Right kidney (tissue), 9 donors: ENCODE measurements around the gene PAPPA2.
"Not testable (repeated sequence)": the region's sequence is repeated elsewhere in the genome, so short reads cannot be mapped to it uniquely, and the experiment has no call there.

ENCODE experiments used
- DNase-seq: peaks from one replicate; pipeline ENCODE4 v3.0.0-alpha.2; 2016
- long read RNA-seq, 8 donors: transcript quantifications; one replicate each; lab custom pipeline, GENCODE V29; 2026

PAPPA2 gene, protein sequence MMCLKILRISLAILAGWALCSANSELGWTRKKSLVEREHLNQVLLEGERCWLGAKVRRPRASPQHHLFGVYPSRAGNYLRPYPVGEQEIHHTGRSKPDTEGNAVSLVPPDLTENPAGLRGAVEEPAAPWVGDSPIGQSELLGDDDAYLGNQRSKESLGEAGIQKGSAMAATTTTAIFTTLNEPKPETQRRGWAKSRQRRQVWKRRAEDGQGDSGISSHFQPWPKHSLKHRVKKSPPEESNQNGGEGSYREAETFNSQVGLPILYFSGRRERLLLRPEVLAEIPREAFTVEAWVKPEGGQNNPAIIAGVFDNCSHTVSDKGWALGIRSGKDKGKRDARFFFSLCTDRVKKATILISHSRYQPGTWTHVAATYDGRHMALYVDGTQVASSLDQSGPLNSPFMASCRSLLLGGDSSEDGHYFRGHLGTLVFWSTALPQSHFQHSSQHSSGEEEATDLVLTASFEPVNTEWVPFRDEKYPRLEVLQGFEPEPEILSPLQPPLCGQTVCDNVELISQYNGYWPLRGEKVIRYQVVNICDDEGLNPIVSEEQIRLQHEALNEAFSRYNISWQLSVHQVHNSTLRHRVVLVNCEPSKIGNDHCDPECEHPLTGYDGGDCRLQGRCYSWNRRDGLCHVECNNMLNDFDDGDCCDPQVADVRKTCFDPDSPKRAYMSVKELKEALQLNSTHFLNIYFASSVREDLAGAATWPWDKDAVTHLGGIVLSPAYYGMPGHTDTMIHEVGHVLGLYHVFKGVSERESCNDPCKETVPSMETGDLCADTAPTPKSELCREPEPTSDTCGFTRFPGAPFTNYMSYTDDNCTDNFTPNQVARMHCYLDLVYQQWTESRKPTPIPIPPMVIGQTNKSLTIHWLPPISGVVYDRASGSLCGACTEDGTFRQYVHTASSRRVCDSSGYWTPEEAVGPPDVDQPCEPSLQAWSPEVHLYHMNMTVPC (N-terminal part only)
- long read RNA-seq, donor 1, partial matches to known transcripts: 0 of 4 reads
- long read RNA-seq, donor 1, other reads (novel, unspliced or antisense): 0 of 4 reads
- long read RNA-seq, donor 2, partial matches to known transcripts: 0 of 4 reads
- long read RNA-seq, donor 2, other reads (novel, unspliced or antisense): 0 of 4 reads
- long read RNA-seq, donor 3, partial matches to known transcripts: 0 of 3 reads
- long read RNA-seq, donor 3, other reads (novel, unspliced or antisense): 0 of 3 reads
- long read RNA-seq, donor 4, partial matches to known transcripts: 6 of 9 reads
- long read RNA-seq, donor 4, other reads (novel, unspliced or antisense): 0 of 9 reads
- long read RNA-seq, donor 5, transcript PAPPA2-204 (2 exons, 580 nt): major isoform, 7 of 15 reads
- long read RNA-seq, donor 5, partial matches to known transcripts: 8 of 15 reads
- long read RNA-seq, donor 5, other reads (novel, unspliced or antisense): 0 of 15 reads
- long read RNA-seq, donor 6, transcript PAPPA2-204 (2 exons, 580 nt): major isoform, 14 of 37 reads
- long read RNA-seq, donor 6, partial matches to known transcripts: 23 of 37 reads
- long read RNA-seq, donor 6, other reads (novel, unspliced or antisense): 0 of 37 reads
- long read RNA-seq, donor 7, transcript PAPPA2-204 (2 exons, 580 nt): major isoform, 8 of 23 reads
- long read RNA-seq, donor 7, partial matches to known transcripts: 15 of 23 reads
- long read RNA-seq, donor 7, other reads (novel, unspliced or antisense): 0 of 23 reads
- long read RNA-seq, donor 8, full-length matches to known transcripts: 8 of 8 reads
- long read RNA-seq, donor 8, partial matches to known transcripts: 0 of 8 reads
- long read RNA-seq, donor 8, other reads (novel, unspliced or antisense): 0 of 8 reads

GRCh38 chr1:176462674-176463378 lies at the start of gene PAPPA2:
PAPPA2 (plus strand) TSS chr1:176463175; CDS start chr1:176556323, 93,148 bp downstream.
- DNase-seq: no peak

- no peak for DNase-seq
These were observed 46.2 kb upstream of the PAPPA2 start for GRCh38 chr1:176416777-176417176.

DNA sequence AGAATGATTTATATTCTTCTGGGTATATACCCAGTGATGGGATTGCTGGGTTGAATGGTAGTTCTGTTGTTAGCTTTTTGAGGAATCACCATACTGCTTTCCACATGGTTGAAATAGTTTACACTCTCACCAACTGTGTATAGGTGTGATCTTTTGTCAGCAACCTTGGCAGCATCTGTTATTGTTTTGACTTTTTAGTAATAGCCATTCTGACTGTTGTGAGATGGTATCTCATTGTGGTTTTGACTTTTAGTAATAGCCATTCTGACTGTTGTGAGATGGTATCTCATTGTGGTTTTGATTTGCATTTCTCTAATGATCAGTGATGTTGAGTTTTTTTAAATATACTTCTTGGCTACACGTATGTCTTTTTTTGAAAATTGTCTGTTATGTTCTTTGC lies 43.4 kb upstream of the PAPPA2 start:
- DNase-seq: not testable (repeated sequence)

GRCh38 chr1:176434234-176434633 lies 28.7 kb upstream of the PAPPA2 start:
- DNase-seq: no peak

DNA sequence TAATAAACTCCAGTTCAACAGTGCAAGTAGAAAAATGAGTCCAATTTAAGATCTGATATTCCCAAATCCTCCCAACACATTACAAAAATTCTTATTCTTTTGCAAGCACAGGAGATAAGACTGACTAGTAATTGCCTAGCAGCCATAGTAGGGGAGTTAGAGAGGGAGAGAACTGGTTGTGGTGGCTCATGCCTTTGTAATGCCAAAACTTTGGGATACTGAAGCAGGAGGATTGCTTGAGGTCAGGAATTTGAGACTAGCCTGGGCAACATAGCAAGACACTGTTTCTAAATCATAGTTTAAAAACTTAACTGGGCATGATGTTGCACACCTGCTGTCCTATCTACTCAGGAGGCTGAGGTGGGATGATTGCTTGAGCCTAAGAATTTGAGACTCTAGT lies 26.7 kb upstream of the PAPPA2 start:
- no peak for DNase-seq

DNA sequence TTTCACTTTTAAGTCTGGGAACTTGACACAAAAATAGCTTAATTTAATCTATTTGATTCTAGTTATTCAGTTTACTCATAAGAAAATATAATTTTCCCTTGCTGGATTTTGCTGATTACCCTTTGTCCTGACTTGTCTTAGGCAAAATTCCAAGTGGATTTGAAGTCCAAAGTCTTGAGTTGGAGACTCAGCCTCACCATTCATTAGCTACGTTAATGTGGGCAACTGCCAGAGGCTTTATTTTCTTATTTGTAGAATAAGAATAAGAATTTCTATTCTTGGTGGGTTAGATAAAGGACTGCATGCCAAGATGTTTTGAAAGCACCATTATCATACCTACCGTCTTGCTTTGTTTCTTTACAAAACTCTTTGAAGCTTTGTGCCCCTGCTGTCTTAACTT lies 22.8 kb upstream of the PAPPA2 start:
- no peak for DNase-seq

- no peak for DNase-seq
These were observed 18.7 kb upstream of the PAPPA2 start for GRCh38 chr1:176444286-176444685.

- DNase-seq: no peak
These were observed 17.6 kb upstream of the PAPPA2 start for GRCh38 chr1:176445402-176445801.

- no peak for DNase-seq
These were observed 14.6 kb upstream of the PAPPA2 start for GRCh38 chr1:176448340-176448739.

- DNase-seq: no peak
These were observed 12.4 kb upstream of the PAPPA2 start for GRCh38 chr1:176450526-176450925.

DNA sequence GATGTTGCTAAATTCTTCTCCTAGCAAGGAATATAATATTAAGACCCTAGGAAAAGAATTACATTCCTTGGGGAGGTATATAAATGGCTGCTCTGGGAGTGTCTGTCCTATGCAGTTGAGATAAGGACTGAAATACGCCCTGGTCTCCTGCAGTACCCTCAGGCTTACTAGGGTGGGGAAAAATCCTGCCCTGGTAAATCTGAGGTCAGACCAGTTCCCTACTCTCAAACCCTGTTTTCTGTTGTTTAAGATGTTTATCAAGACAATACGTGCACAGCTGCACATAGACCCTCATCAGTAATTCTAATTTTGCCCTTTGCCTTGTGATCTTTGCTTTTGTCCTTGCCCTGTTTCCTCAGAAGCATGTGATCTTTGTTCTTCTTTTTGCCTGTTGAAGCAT lies 11.2 kb upstream of the PAPPA2 start:
- not testable (repeated sequence) for DNase-seq

- no peak for DNase-seq
These were observed 6.2 kb upstream of the PAPPA2 start for GRCh38 chr1:176456795-176457194.

DNA sequence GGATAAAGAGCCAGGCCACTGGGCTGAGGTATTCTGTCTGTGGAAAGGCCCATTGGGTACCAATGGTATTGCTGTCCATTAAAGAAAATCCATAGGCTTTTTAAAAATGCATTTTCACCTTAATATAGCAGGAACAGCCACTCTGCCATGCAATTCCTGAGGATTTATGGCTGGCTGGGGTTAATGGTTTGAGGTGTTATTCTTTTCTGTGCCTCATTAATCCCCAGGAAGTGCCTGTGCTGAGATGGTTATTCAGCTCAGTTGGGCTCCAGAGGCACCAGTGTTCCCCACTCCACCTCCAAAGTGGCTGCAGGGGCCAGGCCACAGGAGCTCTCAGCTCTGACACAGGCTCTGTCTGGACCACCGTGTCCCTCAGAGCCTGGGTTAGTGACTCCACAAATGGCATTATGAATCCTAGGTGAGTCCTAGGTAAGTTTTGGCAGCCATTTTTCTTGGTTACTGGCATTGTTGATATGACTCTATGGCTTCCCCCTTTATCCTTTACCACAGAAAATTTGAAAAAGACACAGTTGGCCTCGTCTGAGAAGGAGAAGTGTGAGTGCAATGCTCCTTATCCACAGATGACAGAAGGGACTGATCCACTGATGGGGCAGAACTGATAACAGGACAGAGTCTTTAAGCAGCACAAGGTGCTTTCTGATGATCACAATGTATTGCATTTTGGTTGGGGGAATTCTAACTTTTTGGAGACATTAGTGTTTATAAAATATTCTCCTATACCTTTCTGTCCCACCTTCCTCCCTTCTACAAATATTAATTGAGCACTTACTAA lies 2.2 kb upstream of the PAPPA2 start:
- peak; percentile 52 for DNase-seq

DNA sequence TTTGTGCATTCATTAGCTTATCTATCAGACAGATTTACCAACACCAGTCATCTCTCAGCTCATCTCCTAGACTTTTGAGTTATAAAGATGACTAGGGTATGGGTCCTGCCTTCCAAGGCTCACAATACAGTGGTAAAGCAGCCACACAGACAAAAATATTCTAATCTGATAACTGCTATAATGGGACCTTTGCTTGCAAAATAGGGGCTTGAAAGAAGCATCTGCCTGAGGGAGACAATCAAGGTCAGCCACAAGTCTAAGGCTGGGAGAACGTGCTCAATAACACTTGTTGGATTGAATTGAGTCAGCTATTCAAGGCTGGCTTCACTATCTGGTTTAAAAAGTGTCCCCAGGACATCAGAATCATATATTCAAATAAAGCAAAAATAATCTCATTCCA lies 1.4 kb upstream of the PAPPA2 start:
- no peak for DNase-seq

- no peak for DNase-seq
These were observed 3.5 kb downstream of the PAPPA2 start for GRCh38 chr1:176466514-176466913.

- no peak for DNase-seq
These were observed 6.6 kb downstream of the PAPPA2 start for GRCh38 chr1:176469450-176470010.

- no peak for DNase-seq
These were observed 8.6 kb downstream of the PAPPA2 start for GRCh38 chr1:176471338-176472121.

DNA sequence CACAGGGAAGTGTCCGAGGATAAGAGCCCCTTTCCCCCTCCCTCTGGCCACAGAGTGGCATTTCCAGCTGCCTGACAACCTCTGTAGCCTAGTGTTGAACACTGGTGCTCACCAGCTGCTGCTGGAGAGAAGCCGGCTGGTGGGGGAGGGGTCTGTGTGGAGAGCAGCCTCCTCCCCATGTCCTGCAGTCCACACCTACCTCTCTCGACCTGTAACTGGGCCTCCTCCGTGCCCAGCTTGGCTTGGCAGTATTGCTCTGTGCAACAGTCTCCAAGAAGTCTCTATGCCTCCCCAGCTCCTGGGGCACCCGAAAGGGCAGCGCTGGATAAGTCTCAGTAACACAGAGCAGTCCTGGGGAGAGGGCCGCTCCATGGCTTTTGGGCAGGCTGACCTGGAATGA lies 17.0 kb downstream of the PAPPA2 start:
- DNase-seq: peak; percentile 18

DNA sequence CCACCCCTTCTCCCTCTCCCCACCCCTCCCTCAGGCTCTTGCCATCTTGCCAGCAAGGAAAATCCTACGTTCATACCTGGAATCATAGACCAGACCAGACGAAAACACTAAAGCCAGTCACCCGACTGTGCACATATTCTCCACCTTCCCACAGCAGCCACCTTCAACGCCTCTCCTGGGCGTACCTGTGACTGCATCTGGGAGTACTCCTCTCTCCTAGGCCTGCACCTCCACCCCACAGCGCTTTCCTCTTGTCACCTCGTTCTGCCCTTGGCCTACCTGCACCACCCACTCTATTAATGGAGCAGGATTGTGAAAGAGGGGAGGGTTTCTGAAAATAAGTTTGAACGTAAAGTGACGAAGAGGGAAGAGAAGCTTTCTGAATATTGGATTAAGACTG lies 17.8 kb downstream of the PAPPA2 start:
- no peak for DNase-seq
